ENCODE measurements around the gene XCL1.
A peak's percentile ranks its signal among the peaks of the same experiment; 100 is the strongest.
"Not testable (repeated sequence)": the region's sequence is repeated elsewhere in the genome, so short reads cannot be mapped to it uniquely, and the experiment has no call there.

Gene XCL1

DNA sequence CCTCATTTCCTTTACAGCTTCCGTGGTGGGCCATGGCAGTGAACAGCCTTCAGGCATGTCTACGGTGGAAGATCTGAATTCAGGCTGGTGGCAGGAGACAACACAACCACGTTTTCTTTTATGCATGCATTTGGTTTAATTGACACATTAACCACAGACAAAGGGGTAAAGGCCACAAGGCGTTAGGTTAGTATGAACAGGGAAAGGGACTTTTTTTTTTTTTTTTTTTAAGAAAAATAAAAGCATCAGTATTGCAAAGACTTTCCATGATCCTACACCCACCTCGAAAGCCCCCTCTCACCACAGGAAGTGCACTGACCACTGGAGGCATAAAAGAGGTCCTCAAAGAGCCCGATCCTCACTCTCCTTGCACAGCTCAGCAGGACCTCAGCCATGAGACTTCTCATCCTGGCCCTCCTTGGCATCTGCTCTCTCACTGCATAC, at the start of gene XCL1:
XCL1 (plus strand) TSS at position 361 of the 444 bp plus-strand sequence; CDS start at position 394, 33 bp downstream.
- not testable (repeated sequence) for DNase-seq (ENCODE audit: low spot score); FAIRE-seq

- no peak for FAIRE-seq
- DNase-seq (ENCODE audit: low spot score) = no peak
Measured at GRCh38 chr1:168529518-168529917, 46.9 kb upstream of the XCL1 start.

GRCh38 chr1:168531615-168532345, 44.6 kb upstream of the XCL1 start:
- FAIRE-seq (peak; percentile 72), DNase-seq (ENCODE audit: low spot score) (peak; percentile 56)

- FAIRE-seq = no peak
- no peak for DNase-seq (ENCODE audit: low spot score)
Measured at GRCh38 chr1:168535536-168535935, 40.9 kb upstream of the XCL1 start.

DNA sequence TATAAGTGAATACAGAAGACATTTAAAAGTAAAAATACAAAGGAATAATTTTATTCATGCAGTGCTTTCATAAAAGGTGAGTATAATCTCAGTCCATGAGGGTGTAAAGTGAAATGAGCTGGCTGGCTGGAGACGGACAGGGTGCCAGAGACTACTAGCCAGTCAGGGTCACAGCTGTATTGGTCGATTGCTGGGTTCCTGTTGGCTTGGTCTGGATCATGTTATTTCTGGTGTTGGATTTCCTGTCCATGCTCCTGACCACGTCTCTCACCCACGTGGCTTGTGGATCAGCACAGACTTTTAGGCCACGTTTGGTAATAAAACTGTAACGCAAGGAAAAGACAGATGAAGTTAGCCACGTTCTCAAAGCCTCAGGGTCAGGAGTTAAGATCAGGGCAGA, 35.6 kb upstream of the XCL1 start:
- FAIRE-seq; DNase-seq (ENCODE audit: low spot score): not testable (repeated sequence)

DNA sequence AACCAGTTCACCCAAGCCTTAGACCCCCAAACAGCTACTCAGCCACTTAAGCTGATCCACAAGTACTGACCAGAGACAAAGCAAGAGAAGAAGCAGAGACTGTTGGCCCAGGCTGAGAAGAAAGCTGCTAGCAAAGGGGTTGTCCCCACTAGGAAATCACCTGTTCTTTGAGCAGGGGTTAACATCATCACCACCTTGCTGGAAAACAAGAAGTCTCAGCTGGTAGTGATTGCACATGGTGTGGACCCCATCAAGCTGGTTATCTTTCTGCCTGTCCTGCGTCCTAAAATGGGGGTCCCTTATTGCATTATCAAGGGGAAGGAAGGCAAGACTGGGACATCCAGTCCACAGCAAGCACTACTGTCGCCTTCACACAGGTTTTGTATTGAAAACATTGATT, 33.4 kb upstream of the XCL1 start:
- FAIRE-seq; DNase-seq (ENCODE audit: low spot score): not testable (repeated sequence)

- DNase-seq (ENCODE audit: low spot score); FAIRE-seq: not testable (repeated sequence)
Measured at GRCh38 chr1:168543840-168544498, 32.4 kb upstream of the XCL1 start, which contains the start of gene XCL2. Gene XCL2 (minus strand): TSS chr1:168543997. CDS start chr1:168543964, 33 bp downstream.

DNA sequence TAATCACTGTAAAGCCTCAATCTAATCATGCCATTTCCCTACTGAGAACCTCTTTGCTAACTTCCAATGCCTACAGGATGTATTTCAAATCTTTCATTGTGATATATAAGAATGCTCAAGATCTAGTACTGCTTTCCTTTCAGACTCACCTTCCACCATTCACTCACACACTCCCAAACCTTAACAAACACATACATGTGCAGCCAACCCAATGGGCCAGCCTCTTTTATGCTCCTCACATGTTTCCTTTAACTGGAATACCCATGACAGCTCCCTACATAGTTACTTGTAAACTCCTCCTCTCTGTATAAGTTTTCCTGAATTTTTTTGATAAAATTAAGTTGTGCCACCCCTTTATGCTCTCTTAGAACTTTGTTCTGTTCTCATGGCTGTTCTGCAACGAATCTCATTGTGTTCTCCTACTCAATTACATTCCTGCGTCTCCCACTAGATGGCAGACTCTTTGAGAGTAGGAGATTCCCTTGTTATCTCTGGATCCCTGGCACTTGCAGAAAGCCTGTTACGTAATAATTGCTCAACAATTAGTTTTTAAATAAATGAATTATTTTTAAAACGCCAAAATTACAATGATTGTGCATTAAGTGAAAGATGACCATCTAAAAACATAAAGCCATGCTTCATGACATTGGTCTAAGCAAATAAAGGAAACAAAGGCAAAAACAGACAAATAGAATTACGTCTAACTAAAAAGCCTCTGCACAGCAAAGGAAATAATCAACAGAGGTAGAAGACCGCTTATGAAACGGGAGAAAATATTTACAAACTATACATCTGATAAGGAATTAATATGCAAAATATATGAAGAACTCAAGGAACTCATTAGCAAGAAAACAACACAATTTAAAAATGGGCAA, 30.5 kb upstream of the XCL1 start:
- peak; percentile 16 for DNase-seq (ENCODE audit: low spot score)
- peak; percentile 66 for FAIRE-seq

DNA sequence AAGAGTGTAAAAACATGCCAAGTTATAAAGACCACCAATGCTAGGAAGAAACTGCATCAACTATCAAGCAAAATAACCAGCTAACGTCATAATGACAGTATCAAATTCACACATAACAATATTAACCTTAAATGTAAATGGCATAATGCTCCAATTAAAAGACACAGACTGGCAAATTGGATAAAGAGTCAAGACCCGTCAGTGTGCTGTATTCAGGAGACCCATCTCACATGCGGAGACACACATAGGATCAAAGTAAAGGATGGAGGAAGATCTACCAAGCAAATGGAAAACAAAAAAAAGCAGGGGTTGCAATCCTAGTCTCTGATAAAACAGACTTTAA, 29.9 kb upstream of the XCL1 start:
- FAIRE-seq; DNase-seq (ENCODE audit: low spot score): not testable (repeated sequence)

GRCh38 chr1:168550971-168551370, 25.4 kb upstream of the XCL1 start:
- FAIRE-seq (no peak), DNase-seq (ENCODE audit: low spot score) (no peak)

- FAIRE-seq (no peak), DNase-seq (ENCODE audit: low spot score) (no peak)
Measured at GRCh38 chr1:168551688-168552087, 24.7 kb upstream of the XCL1 start.

- FAIRE-seq = no peak
Measured at GRCh38 chr1:168552961-168553360, 23.4 kb upstream of the XCL1 start.

DNA sequence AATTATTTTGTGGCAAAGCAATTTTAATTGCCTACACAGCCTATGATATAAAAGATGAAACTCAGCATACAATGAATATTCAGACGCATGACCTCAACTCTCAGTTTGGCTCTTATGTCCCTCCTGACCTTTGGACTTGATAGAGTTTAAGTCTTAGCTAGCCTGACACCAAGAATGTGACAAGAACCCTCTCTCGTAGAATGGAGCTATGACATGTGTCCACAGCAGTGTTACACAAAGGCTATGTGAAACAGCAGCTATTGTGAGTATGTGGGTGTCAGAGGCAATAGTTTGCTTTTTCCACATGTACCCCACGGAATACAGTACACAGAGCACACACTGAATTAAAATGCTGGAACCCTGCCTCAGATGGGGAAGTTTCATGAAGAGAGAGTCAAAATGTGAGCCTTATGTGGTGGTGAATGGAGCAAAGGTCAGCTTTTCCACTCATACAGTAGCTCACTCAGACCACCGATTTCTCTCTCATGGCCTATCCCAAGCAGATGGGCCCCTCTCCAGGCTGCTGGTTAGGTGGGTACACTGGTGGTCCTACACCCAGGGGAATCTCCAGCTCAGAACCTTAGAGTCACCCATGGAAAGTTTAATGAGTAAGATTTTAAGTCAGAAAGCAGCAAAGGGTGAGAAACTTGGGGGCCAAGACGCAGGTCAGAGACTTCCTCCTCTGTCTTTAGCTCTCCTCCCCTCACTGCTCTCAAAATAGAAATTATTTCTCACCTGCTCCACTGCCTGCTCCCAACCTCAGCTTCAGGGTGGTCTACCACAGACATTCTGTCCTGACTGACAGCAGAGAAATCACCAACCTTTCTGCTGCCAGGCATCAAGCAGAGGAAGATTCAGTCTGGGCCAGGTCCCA, 22.5 kb upstream of the XCL1 start:
- DNase-seq (ENCODE audit: low spot score) (no peak), FAIRE-seq (no peak)

More at GRCh38 chr1:168552961-168553360, 23.4 kb upstream of the XCL1 start:
- no peak for DNase-seq (ENCODE audit: low spot score)

GRCh38 chr1:168554603-168555483, 21.6 kb upstream of the XCL1 start:
- DNase-seq (ENCODE audit: low spot score) = no peak
- FAIRE-seq = no peak

- DNase-seq (ENCODE audit: low spot score) (no peak), FAIRE-seq (no peak)
Measured at GRCh38 chr1:168555508-168556046, 20.8 kb upstream of the XCL1 start.

DNA sequence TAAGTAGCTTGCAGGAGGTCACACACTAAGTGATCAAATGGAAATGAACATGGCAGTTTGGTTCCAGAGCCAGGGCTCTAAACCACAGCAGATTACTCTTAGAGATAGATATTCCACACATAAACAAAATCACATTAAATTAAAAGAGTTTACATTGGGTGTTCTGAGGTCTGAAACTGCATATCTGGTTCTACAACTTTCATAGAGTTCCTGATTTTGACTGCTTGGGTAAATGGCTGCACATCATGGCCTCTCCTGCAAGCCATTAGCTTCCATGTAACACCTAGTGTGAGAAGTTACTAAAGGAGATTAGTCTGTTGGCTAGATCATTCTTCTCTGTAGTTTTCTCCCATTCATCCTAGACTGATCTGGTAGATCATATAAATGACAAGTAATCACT, 19.8 kb upstream of the XCL1 start:
- FAIRE-seq = no peak
- no peak for DNase-seq (ENCODE audit: low spot score)

DNA sequence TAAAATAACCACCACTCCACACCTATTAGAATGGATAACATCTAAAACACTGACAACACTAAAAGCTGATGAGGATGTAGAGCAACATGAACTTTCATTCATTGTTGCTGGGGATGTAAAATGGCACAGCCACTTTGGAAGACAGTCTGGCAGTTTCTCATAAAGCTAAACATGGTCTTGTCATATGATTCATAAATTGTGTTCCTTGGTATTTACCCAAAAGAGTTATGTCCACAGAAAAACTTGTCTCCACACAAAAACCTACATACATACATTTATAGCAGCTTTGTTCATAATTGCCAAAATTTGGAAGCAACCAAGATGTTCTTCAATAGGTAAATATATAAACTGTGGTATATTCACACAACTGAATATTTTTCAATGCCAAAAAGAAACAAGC, 16.0 kb upstream of the XCL1 start:
- FAIRE-seq (no peak), DNase-seq (ENCODE audit: low spot score) (no peak)

DNA sequence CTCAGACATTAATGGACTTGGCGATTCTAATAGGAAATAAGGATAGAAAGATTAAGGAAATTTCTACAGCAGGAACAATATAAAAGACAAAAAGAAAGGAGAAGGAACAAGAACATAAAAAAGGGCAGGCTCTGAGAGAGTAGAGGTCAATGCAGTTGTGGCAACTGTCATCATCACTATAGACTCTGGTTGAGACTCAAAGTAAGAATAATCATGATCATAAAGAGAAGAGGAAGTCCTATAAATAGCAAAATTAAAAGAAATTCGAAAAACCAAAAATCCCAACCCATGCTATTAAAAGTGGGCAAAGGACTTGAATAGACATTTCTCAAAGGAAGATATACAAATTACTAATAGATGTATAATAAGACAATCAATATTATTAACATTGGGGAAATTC, 14.4 kb upstream of the XCL1 start:
- no peak for FAIRE-seq

DNA sequence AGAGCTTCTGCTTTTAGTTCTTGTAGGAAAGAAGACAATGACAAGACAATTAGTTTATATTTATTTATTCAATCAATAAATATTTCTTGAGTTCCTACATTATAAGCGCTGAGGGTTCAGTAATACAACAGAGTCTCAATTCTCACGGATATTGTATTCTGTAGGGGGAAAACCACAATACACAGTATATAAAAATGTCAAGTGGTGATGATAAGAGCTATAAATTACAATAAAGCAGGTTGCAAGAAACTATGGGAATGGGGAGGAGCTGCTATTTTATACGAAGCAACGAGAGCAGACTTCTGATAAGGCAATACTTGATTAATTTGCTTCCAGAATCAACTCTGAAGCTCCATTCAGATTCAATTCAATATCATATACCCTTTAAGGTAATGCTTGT, 10.6 kb upstream of the XCL1 start:
- DNase-seq (ENCODE audit: low spot score) = no peak
- no peak for FAIRE-seq

More for the DNA sequence above, 14.4 kb upstream of the XCL1 start:
- no peak for DNase-seq (ENCODE audit: low spot score)
